Right hindlimb (tissue), 1 donor: Measurements from ENCODE around the gene MAP3K20.
"Not testable (repeated sequence)": the region's sequence is repeated elsewhere in the genome, so short reads cannot be mapped to it uniquely, and the experiment has no call there.

Source experiments
- DNase-seq: peaks from one replicate; pipeline ENCODE4 v3.0.0-alpha.2; 2018

The MAP3K20 gene

GRCh38 chr2:173238831-173239230 lies 163.2 kb downstream of the MAP3K20 start:
- DNase-seq: no peak

- DNase-seq: no peak
Measured at GRCh38 chr2:173239644-173240043, 164.0 kb downstream of the MAP3K20 start.

DNA sequence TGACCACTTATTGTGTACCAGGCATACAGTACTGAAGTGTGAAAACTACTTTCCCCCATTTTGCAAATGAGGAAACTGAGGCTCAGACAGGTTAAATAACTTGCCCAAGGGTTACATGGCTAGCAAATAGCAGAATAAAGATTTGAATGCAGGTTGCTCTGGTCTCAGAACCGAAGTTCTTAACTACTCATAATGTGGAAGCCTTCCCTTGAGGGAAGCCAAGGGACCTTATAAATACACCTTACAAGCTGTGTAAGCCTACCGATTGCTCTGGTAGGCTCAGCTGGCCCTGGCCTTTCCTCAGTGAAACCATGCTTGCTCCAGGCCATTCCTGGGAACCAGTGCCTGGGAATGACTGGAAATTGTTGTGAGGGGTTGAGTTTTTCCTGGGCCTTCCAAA lies 164.4 kb downstream of the MAP3K20 start:
- DNase-seq: no peak

GRCh38 chr2:173241643-173242042 lies 166.0 kb downstream of the MAP3K20 start:
- DNase-seq: no peak

DNA sequence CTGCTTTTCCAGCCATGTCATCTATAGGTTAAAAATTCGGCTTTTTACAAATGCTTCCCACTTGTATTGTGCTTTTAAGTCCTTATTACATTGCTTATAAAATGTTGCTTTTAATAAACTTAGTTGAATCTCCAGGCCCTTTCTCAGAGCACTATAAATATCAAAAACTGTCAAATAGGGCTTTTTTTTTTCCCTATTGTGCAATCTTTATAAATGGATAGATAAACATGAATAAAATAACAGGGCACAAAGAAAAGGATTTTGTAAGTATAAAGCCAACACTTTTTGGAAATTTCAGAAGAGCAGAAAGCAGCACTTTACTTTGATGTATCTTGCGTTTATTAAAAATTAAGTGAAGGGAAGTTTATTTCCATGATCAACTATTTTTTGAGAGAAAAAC lies 171.5 kb downstream of the MAP3K20 start:
- DNase-seq: no peak

DNA sequence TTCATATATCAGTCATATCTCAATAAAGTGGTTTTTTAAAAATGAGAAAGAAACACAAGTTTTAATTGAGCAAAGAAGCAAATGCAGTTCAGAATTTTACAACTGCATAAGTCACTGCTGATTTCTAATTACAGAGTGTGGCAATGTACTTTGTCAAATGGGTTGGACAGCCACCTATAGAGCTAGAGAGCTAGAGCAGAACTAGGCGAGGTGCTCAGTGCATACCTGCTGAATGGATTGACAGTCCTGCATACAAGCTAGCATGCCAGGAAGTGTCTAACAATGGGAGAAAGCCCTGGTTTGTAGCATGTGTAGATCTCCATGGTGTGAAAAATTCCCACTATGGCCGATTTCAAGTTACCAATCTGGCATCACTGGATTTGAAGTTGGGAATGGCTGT lies 172.7 kb downstream of the MAP3K20 start:
- no peak for DNase-seq

DNA sequence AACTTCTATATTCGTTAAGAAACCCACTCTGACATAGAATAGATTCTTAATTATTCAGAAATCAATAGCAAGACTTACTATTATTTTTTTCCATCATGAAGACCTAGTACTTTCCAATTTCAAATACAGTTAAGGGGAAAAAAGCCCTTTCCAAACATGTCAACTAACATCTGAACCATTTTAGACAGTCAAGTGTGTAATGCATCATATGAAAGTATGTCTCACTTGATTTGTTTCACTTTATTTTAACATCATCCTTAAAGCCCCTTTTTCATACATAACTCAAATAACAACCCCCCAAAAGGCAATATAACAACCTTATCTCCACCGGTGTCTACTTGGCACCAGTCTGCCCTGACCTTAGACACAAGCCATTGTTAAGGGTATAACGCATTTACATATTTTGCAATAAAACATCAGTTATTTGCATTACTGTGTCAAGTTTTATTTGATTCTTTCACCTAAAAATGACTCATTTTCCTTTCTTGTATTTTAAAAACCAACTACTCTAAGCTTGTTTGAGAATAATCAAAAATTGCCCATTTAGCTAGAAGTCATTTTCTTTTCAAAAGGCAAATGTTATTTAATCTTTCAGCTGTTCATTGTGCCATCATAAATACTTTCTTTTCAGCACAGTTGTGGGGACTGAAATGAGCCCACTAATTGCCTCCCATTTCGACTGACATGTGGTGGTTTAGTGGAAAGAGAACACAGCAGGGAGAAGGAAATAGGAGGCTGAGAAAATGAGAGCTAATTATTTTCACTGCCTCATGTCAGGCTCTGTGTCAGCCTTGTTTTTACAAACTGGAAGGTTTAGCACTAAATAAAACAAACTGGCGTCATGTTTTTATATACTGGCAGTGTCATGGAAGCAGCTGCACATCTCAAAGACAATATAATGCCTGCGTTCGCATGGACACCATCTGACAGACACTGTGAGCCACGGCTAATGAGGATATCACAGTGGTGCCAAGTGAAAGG lies 174.3 kb downstream of the MAP3K20 start:
- no peak for DNase-seq

DNA sequence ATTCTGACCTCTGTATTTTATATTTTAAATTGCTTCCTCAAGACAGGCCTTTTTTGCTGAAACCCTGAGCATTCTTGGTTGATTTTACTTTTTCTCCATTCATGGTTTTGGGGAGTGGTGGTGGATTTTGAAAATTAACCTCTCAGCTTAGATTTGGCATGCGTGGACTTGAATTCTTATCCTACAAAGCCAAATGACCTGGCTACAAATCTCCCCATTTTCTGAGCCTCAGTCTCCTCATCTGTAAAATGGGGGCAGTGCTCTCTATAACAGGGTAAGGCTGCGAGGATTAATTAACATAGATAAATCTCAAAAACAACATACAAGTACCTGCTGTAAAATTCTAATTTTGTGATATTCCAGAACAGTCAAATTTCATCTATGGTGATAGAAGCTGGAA lies 175.6 kb downstream of the MAP3K20 start:
- no peak for DNase-seq

- no peak for DNase-seq
Measured at GRCh38 chr2:173252581-173252980, 176.9 kb downstream of the MAP3K20 start.

GRCh38 chr2:173254659-173255058 lies 179.0 kb downstream of the MAP3K20 start:
- no peak for DNase-seq

GRCh38 chr2:173258701-173259100 lies 183.1 kb downstream of the MAP3K20 start:
- DNase-seq: no peak

GRCh38 chr2:173262356-173262755 lies 186.7 kb downstream of the MAP3K20 start:
- DNase-seq: not testable (repeated sequence)

- no peak for DNase-seq
Measured at GRCh38 chr2:173264151-173264550, 188.5 kb downstream of the MAP3K20 start.

- no peak for DNase-seq
Measured at GRCh38 chr2:173264603-173265366, 189.1 kb downstream of the MAP3K20 start.

DNA sequence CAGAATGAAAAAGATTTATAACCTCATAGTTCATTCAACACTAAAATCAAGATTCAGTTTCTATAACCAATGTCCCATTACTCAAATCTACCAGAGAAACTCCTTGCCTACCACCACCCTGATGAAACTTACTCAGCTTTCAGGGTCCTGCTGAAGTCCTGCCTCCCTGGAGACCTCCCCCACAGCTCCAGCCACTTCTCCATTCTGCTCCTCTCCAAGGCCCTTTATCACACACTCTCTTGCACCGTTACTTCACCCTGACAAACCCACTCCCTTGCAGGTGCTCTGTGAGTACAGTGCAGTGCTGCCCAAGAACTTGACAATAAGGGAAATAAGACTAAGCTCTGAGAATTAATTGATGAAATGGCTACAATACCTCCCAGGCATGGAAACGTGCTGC lies 195.5 kb downstream of the MAP3K20 start:
- no peak for DNase-seq

GRCh38 chr2:173271825-173272224 lies 196.2 kb downstream of the MAP3K20 start:
- DNase-seq: no peak

DNA sequence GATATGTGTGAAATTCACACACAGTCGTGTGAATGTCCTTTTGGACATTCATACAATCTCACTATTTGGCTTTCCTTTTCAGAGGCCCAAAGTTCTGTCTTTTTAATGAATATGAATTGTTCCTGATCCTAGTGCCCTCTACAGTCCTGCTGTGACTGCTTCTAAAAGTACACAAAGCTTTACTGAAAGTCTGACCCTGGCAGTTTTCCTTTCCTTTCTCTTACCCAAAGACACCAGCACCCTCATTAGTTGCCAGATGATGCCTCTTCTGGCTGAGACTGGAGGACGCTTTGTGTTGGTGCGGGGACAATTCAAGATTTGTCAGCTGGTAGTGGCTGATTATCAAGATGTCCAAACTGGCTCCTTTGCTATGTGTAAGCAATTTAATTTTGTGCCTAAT lies 197.2 kb downstream of the MAP3K20 start:
- DNase-seq: no peak

DNA sequence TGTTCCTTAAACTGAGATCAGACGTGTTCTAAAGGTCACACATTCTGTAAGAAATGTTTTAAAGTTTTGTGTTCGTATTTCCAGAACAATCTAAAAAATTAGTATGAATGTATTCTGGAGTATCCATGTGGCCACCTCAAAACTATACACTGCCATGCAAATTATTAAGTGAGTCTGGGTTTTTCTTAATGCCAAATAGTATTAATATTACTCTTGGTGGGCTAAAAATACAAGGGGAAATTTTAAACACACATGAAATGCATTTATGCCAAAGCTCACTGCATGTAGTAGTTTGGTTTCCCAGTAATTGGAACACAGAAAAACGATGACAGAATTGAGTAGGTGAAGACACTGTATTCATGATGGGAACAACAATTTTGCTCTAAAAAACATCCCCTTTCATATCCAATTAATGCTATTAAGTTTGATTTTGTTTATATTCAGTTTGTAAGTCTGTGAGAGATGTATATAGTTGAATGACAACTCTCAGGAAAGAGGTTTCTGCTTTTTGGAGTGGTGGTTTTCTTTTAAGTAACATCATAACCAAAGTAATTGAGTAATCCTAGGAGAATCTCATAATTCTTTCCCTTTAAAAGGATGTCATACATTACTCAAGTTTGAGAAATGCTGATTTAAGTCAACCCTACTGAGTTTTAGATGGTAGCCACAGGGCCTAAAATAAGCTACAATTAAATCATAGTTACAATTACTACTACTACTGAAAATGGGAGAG lies 203.3 kb downstream of the MAP3K20 start:
- no peak for DNase-seq

- no peak for DNase-seq
Measured at GRCh38 chr2:173279527-173279868, 203.9 kb downstream of the MAP3K20 start.

- DNase-seq: no peak
Measured at GRCh38 chr2:173280853-173281252, 205.2 kb downstream of the MAP3K20 start.

DNA sequence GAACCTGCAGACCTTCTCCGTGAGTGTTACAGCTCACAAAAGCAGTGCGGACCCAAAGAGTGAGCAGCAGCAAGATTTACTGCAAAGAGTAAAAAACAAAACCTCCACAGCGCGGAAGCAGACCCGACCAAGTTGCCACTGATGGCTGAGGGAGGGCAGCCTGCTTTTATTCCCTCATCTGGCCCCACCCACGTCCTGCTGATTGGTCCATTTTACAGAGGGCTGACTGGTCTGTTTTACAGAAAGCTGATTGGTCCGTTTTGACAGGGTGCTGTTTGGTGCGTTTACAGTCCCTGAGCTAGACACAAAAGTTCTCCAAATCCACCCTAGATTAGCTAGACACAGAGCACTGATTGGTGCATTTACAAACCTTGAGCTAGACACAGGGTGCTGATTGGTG lies 206.3 kb downstream of the MAP3K20 start:
- not testable (repeated sequence) for DNase-seq

DNA sequence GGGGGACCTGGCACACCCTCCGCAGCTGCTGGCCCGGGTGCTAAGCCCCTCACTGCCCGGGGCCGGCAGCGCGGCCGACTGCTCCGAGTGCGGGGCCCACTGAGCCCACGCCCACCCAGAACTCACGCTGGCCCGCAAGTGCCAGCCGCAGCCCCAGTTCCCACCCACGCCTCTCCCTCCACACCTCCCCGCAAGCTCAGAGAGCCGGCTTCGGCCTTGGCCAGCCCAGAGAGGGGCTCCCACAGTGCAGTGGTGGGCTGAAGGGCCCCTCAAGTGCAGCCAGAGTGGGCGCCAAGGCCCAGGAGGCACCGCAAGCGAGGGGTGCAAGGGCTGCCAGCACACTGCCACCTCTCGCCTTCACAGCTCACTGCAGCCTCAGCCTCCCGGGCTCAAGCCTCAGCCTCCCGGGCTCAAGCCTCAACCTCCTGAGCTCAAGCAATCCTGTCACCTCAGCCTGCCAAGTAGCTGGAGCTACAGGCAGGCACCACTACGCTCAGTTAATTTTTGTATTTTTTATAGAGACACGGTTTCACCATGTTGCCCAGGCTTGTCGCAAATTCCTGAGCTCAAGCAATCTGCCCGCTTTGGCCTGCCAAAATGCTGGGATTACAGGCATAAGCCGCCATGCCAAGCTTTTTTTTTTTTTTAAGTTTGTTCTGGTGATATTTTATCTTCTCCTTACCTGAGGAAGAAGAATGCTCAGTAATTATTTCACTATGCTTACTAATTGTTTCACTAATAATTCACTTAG lies 207.3 kb downstream of the MAP3K20 start:
- no peak for DNase-seq
